Measurements from ENCODE around the gene TMEM131L.

TMEM131L gene

GRCh38 chr4:153434190-153434589 lies 32.0 kb upstream of the TMEM131L start:
- TF ChIP-seq ZFX (IDR thresholded peaks at IDR 0.05; ENCODE audit: borderline replicate concordance) (no peak), CTCF (IDR thresholded peaks at IDR 0.05) (no peak)
- H3K27ac ChIP-seq = no peak overlapping the region

- H3K27ac ChIP-seq = no peak overlapping the region
- TF ChIP-seq ZFX (IDR thresholded peaks at IDR 0.05; ENCODE audit: borderline replicate concordance) (no peak), CTCF (IDR thresholded peaks at IDR 0.05) (no peak)
Measured at GRCh38 chr4:153438916-153439756, 27.0 kb upstream of the TMEM131L start.

- TF ChIP-seq ZFX (IDR thresholded peaks at IDR 0.05; ENCODE audit: borderline replicate concordance) = no peak
- no peak for TF ChIP-seq CTCF (IDR thresholded peaks at IDR 0.05)
- H3K27ac ChIP-seq = no peak overlapping the region
Measured at GRCh38 chr4:153439831-153440230, 26.3 kb upstream of the TMEM131L start.

GRCh38 chr4:153440475-153440874 lies 25.7 kb upstream of the TMEM131L start:
- no peak overlapping the region for H3K27ac ChIP-seq
- TF ChIP-seq ZFX (IDR thresholded peaks at IDR 0.05; ENCODE audit: borderline replicate concordance) (no peak), CTCF (IDR thresholded peaks at IDR 0.05) (no peak)

GRCh38 chr4:153447175-153447905 lies 18.8 kb upstream of the TMEM131L start:
- TF ChIP-seq CTCF (IDR thresholded peaks at IDR 0.05) = no peak
- no peak for TF ChIP-seq ZFX (IDR thresholded peaks at IDR 0.05; ENCODE audit: borderline replicate concordance)

GRCh38 chr4:153448003-153448731 lies 18.0 kb upstream of the TMEM131L start:
- no peak for TF ChIP-seq ZFX (IDR thresholded peaks at IDR 0.05; ENCODE audit: borderline replicate concordance)
- no peak for TF ChIP-seq CTCF (IDR thresholded peaks at IDR 0.05)
- H3K27ac ChIP-seq = no peak overlapping the region

More at GRCh38 chr4:153447175-153447905, 18.8 kb upstream of the TMEM131L start:
- H3K27ac ChIP-seq = no peak overlapping the region
